Kidney epithelial cell (primary cell): ENCODE measurements around the gene PPP1R7. TPM values are rescaled to one million over a fixed set of nuclear protein-coding genes. Genes with fewer than 3 reads are reported as not detected.

ENCODE experiments used
- DNase-seq: peaks from one replicate; pipeline ENCODE4 v3.0.0-alpha.2; 2010; ENCODE audit warnings: low read depth
- H3K27me3 ChIP-seq: 2 replicates; pipeline ENCODE4 v1.6.0; 2011; ENCODE audit warnings: low read length; ENCODE audit not compliant: control insufficient read depth, insufficient read depth
- H3K36me3 ChIP-seq: 2 replicates; pipeline ENCODE4 v1.5.1; 2011; ENCODE audit warnings: low read length; ENCODE audit not compliant: control insufficient read depth, insufficient read depth
- H3K4me3 ChIP-seq: 2 replicates; pipeline ENCODE4 v1.5.1; 2011; ENCODE audit warnings: low read depth, mild to moderate bottlenecking, control low read depth, low read length
- CTCF ChIP-seq: IDR thresholded peaks from 2 replicates; pipeline ENCODE4 v1.5.1; 2011; ENCODE audit warnings: mild to moderate bottlenecking, moderate library complexity, low read length, control low read depth, inconsistent platforms; ENCODE audit not compliant: insufficient read depth, poor library complexity, severe bottlenecking
- total RNA-seq: library from RNA; depleted of rRNA; stranded (reverse); fragments of >200 nt; gene quantifications from 2 replicates; pipeline ENCODE4 v1.2.3, GENCODE V29; 2015

PPP1R7 gene
- total RNA-seq, 1 donor from 2014 or later: 82.3 TPM

- H3K4me3 ChIP-seq: no peak overlapping the region
- H3K27me3 ChIP-seq: peaks cover 12% of the 10 kb centered on the region
- H3K36me3 ChIP-seq: no peaks in the 10 kb centered on the region
- no peak for DNase-seq
- no peak for TF ChIP-seq CTCF
Measured at GRCh38 chr2:241202268-241202585, 52.0 kb downstream of the PPP1R7 start.

- H3K4me3 ChIP-seq: no peak overlapping the region
- no peaks in the 10 kb centered on the region for H3K36me3 ChIP-seq
- no peak for TF ChIP-seq CTCF
- H3K27me3 ChIP-seq: peaks cover 12% of the 10 kb centered on the region
- DNase-seq: no peak
Measured at GRCh38 chr2:241202681-241203080, 52.4 kb downstream of the PPP1R7 start.

- no peak overlapping the region for H3K4me3 ChIP-seq
- H3K36me3 ChIP-seq: no peaks in the 10 kb centered on the region
- H3K27me3 ChIP-seq: peaks cover 8% of the 10 kb centered on the region
- no peak for TF ChIP-seq CTCF
- DNase-seq: no peak
Measured at GRCh38 chr2:241203218-241204009, 53.1 kb downstream of the PPP1R7 start.

- no peak for TF ChIP-seq CTCF
- H3K36me3 ChIP-seq: no peaks in the 10 kb centered on the region
- DNase-seq: no peak
- H3K27me3 ChIP-seq: peaks cover 6% of the 10 kb centered on the region
- no peak overlapping the region for H3K4me3 ChIP-seq
Measured at GRCh38 chr2:241204010-241204384, 53.7 kb downstream of the PPP1R7 start.

- no peak for DNase-seq
- Histone ChIP-seq H3K36me3 (no peaks in the 10 kb centered on the region), H3K4me3 (no peak overlapping the region), H3K27me3 (peaks cover 2% of the 10 kb centered on the region)
- no peak for TF ChIP-seq CTCF
Measured at GRCh38 chr2:241204490-241204889, 54.2 kb downstream of the PPP1R7 start.

- H3K27me3 ChIP-seq: no peaks in the 10 kb centered on the region
- DNase-seq: no peak
- no peaks in the 10 kb centered on the region for H3K36me3 ChIP-seq
- TF ChIP-seq CTCF: no peak
- no peak overlapping the region for H3K4me3 ChIP-seq
Measured at GRCh38 chr2:241205086-241205485, 54.8 kb downstream of the PPP1R7 start.
